Colon (tissue), 2 donors: ENCODE measurements around the gene RNU1-4.
"Not testable (repeated sequence)": the region's sequence is repeated elsewhere in the genome, so short reads cannot be mapped to it uniquely, and the experiment has no call there.

Experiments used
- FAIRE-seq: peaks from 2 replicates; lab custom pipeline; 2012; peaks lifted over from hg19 to GRCh38; lab: Jason Lieb, UNC
- donor health status: control.
- donor health status: control.

RNU1-4 gene

GRCh38 chr1:16728243-16728949 is 11.9 kb upstream of the RNU1-4 start:
- FAIRE-seq: not testable (repeated sequence)

GRCh38 chr1:16732254-16732896 is 7.9 kb upstream of the RNU1-4 start:
- FAIRE-seq: not testable (repeated sequence)

DNA sequence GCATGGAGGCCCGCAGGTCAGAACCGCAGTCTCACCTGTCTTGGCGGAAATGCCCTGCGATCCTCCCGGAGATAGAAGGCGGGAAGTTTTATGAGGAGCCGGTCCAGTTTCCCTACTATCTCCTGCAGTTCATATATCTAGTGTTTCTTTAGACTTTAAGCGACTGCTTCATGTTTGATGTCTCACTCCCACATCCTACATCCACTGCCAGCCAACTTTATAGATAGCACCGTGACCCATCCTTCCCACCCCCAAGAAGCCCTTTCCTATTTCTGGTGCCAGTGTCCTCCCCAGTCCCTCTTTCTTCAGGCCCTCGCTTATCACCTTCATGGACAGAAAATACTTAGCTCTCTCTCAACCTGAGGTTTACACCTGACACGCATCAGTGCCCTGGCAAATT is 914 bp downstream of the RNU1-4 start:
- FAIRE-seq: not testable (repeated sequence)

DNA sequence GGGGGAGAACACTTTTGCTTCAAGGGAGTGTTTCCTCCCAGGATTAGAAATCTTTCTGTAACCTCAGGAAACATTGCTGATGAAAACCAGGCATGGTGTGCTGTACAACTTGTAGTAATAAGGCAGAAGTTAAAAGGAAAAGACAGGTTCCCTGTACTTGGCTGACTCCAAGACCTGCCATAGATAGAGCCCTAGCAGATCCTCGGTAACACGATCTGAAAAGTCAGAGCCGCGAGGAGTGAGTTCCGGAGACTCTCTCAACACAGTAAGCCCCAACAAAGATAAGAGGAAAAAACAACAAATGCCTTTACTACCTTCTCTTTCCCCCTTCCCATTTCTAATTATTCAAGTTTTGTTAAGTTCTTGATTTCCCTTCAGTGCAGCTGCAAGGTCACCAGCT is 7.3 kb downstream of the RNU1-4 start:
- not testable (repeated sequence) for FAIRE-seq

DNA sequence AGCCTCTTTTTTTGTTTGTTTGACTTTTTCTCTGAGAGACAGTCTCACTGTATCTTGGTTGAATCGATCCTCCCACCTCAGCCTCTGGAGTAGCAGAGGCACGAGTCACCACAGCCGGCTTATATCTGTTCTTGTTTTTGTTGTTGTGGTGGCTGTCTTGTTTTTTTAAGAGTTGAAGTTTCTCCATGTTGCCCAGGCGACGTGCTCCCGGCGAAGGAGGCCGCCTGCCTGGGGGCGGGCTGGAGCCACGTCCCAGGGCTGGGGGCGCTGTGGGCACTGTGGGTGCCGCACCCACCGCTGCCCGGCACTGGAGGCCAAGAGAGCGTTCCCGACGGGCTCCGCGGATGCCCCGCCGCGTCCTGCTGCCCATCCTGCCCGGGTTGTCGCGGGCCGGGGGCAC is 8.4 kb downstream of the RNU1-4 start:
- FAIRE-seq: not testable (repeated sequence)

GRCh38 chr1:16749910-16750888 is 9.9 kb downstream of the RNU1-4 start:
- FAIRE-seq: not testable (repeated sequence)

DNA sequence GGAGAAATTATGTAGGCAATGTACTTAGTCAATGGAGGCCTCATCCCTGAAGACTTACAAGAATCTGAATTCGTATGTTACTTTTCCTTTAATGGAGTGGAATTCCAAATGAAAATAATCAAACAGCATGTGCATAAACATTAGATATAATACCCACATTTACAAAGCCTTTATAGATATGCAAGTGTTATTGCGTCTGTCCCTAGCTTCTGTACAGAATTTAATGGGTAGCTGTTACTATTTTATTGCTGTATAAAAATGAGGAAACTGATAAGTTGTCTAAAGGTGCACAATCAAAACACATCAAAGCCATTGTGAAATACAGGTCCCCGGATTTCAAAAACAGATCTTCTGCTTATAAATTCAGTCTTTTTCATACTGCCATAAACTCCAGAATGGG is 12.5 kb downstream of the RNU1-4 start:
- not testable (repeated sequence) for FAIRE-seq

DNA sequence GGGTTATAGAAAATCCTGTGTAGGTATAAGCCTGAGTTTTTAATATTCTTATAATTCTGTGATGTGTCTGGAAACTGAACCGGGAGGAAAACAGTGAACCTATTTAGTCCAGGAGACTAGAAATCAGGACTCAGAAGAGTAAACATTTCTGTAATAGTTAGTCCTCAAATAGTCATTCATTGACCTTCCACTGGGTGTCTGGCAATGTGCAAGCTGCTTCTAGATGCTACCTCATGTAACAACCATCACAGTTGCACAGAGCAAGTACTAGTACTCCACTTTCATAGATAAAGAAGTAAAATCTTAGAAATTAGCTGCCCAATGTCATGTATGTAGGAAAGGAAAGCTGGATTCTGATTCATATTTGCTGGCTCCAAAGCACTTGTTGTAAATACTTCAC is 15.1 kb downstream of the RNU1-4 start:
- not testable (repeated sequence) for FAIRE-seq

GRCh38 chr1:16755932-16756331 is 15.6 kb downstream of the RNU1-4 start:
- FAIRE-seq: not testable (repeated sequence)

DNA sequence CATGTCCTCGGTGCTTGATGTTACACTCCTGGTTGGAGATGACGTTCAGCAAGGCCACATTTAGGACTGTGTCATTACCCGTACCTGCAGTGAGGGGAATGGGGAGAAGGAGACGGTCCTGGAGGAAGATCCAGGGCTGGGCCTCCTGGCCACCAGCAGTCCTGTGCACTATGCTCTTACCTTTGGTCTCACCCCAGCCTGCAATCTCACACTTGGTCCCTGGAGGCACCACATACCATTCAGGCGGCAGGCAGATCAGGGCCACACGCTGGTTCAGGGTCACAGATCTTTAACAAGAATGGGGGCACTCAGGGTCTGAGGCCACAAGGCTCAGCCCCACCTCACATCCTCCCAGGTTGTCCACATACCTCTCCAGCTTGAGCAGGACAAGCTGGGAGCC is 17.3 kb downstream of the RNU1-4 start:
- FAIRE-seq: not testable (repeated sequence)

- FAIRE-seq: not testable (repeated sequence)
Measured at GRCh38 chr1:16758060-16758459, 17.7 kb downstream of the RNU1-4 start.

- not testable (repeated sequence) for FAIRE-seq
Measured at GRCh38 chr1:16759041-16759493, 18.8 kb downstream of the RNU1-4 start.

- FAIRE-seq: not testable (repeated sequence)
Measured at GRCh38 chr1:16759650-16760455, 19.5 kb downstream of the RNU1-4 start.

DNA sequence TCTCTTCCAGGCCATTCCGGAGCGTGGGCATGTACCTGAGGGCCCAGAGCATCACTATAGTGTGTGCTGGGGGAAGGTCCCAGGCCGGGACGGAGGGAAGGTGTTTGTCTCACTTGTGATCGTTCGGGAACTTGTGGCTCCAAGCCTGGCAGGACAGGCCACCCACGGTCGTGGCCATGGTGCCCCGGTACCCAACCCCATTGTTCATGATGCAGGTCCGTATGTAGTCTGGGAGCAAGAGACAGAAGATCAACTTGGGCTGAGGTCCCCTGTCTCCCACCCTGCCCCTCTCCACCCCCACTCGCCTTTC is 20.1 kb downstream of the RNU1-4 start:
- FAIRE-seq: not testable (repeated sequence)

DNA sequence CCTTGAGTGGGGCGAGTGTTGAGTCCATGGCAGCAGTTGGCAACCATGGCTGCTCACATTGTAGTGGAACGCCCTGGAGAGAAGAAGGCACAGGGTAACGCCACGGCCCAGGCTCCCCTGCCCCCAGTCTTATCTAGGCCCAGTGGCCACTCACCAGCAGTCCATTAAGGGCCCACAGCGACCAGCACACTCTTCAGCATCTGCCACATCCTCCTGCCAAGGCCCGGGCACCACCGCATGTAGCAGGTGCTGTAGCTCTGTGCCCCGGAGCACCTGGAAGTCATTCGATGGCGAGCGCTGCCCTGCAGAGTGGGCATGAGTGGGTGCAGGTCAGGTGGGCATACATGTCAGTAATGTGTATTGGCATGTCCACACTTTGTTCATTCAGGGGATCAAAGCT is 20.5 kb downstream of the RNU1-4 start:
- FAIRE-seq: not testable (repeated sequence)

- not testable (repeated sequence) for FAIRE-seq
Measured at GRCh38 chr1:16764248-16764819, 24.0 kb downstream of the RNU1-4 start.

- FAIRE-seq: not testable (repeated sequence)
Measured at GRCh38 chr1:16764820-16765655, 24.7 kb downstream of the RNU1-4 start.

DNA sequence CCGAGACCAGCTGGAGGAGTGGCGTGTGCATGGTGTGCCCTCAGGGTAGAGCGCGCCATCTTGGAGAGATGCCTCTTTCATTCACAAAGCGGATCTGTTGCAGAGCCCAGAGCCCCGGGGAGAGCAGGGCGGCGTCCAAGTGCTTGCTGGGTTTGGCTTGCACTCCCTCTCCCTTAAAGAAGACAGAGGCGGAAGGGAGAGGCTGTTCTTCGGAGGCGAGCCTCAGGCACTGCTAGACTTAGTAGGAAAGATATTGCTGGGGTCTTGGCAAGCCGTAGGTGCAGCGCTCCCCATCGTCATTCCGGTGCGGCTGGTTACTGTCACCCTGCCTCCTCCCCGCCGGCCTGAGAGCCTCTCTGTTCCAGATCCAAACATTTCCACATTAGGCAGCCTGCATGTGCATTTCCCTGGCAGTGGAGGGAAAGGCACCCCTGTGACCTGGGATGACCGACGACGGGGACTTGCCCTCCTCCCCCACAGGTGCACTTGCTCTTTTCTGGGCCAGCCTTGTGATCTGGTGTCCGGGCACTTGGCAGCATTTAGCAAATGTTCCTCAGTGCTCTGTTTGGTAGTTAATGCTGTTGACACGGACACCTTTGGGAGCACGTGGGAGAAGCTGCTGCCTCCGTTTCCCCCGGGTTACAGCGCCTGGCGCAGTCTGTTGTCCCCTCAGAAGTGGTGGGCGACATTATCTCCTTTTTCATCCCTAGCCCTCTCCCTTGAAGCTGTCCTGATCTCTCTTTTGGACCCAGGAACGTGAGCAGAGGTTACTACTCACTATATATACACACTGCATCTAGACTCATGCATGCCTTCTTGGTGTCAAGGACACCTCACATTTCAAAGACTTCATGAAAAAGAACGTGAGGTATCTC is 25.7 kb downstream of the RNU1-4 start:
- not testable (repeated sequence) for FAIRE-seq

DNA sequence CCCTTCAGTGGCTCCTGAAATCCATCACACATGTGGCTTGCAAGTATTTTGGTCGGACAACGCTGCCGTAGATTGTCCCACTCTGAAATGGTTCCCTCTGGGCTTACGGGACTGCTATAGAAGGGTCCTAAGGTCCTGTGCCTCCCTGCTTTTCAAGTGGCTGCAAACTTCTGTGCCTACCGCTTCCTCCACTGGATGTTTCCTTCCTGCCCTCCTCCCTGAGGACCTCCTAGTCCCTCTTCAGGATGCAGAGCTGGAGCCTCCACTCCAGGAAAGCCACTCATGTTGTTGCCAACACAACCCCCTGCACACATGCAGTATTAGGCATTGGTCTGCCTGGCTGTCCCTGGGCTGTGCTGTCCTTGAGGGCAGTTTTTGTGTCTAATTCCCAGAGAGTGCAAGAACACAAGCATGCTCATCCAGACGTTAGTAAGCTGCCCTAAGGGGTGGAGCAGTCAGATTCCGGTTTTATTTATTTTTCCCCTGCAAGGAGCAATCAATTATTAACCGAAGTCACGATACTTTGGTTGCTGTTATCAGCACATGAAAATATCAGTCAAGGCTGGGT is 26.5 kb downstream of the RNU1-4 start:
- not testable (repeated sequence) for FAIRE-seq
